Coronary artery (tissue), 2 donors: ENCODE results near the gene PREP.

Experiments used
- DNase-seq: peaks from one replicate; pipeline ENCODE4 v3.0.0-alpha.2; 2017; ENCODE audit warnings: low spot score
- H3K27ac ChIP-seq, 2 donors: fragments of 200-600 bp; sonication (generic); one replicate each; pipeline ENCODE4 v1.5.1; 2016 to 2019
- H3K4me3 ChIP-seq: fragments of 200-600 bp; sonication (generic); 2 replicates; pipeline ENCODE4 v1.5.1; 2016; ENCODE audit warnings: mild to moderate bottlenecking, moderate library complexity
- CTCF ChIP-seq: fragments of 200-600 bp; sonication (generic); IDR thresholded peaks from one replicate; pipeline ENCODE4 v1.5.1; 2019; ENCODE audit warnings: antibody characterized with exemption

PREP gene

GRCh38 chr6:105304366-105304765 lies 98.5 kb downstream of the PREP start:
- Histone ChIP-seq H3K4me3 (no peak overlapping the region), H3K27ac (no peak overlapping the region)
- TF ChIP-seq CTCF: no peak
- no peak for DNase-seq

DNA sequence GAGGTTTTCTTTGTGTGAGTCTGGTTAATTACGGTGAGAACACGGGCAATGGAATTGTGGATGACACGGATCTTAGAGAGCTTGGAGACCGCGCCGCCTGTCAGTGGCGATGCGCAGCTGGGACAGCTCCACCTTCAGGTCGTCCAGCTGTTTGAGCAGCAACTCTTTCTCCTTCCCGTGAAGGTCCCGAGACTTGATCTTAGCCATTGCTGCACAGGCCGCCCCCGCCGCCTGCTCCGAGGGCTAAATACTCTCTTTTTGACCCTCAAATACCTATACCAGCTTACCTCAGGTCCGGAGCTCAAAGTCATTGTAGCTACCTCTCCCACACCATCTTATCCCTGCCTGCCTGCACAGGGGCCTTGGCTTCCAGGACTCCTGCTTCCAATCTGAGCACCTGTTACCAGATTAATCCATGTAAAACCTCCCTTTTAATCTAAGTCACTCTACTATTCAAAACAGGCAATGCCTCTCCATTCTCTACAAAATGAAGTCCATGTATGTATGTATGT lies 100.2 kb downstream of the PREP start:
- no peak overlapping the region for H3K4me3 ChIP-seq
- TF ChIP-seq CTCF: no peak
- no peak for DNase-seq
- H3K27ac ChIP-seq: no peak overlapping the region

DNA sequence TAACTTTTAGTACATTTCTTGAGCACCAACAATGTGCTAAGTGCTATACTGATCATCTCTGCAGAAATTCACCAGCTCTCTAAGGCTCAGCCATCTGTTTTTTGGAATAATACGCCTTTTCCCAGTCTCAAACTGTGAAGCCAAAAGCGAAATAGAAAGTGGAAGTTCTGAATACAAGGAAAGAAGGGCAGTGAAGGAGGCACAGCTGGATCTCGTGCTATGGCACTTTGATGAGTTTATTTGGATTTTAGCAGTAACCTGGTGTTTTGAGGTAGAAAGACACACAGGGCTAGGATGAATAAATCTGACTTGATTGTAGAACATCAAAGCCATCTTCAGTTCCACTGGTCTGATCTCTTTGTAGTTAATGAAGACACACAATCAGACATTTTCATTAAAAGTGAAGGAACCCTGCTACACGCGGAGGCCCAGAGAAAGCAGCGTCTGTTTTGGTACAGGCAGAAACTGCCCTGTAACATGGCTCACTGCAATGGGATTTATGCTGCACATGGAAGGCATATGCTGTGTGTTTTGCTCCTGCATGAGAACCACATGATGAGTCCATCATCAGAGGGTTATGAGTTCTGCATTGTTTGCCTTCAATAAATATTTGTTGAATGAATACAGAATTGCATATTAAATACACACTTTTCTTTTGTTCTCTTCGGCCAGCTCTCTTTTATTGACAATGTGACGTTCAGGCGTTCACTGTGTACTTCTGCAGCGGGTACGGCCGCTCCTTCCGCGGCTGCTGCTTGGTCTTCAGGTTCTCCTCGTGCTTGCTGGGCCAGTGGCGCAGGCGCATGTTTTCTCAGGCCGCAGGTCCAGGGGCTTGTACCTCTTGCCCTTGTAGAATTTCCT lies 100.9 kb downstream of the PREP start:
- Histone ChIP-seq H3K4me3 (no peak overlapping the region), H3K27ac (no peak overlapping the region)
- no peak for TF ChIP-seq CTCF
- DNase-seq: no peak

DNA sequence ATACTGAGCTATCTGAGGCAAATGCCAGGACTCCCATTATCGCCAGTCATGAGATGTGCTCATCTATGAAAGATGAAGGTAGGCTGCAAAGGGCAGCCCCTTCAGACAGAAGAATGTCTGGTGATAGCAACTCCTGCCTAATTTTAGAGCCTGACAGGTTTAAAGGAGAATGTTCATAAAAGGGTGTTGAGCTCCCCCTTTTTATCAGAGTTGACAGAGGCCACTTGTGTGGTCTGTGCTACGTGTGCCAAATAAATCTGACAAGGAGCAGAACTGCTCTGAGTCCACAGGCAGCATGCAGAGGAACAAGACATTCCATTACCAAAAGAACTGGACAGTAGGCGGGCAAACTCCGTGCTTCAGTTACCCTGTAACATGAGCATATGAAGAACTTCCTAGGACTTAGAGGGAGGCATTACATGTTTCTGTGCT lies 101.8 kb downstream of the PREP start:
- TF ChIP-seq CTCF: no peak
- Histone ChIP-seq H3K27ac (no peak overlapping the region), H3K4me3 (no peak overlapping the region)
- DNase-seq: no peak

DNA sequence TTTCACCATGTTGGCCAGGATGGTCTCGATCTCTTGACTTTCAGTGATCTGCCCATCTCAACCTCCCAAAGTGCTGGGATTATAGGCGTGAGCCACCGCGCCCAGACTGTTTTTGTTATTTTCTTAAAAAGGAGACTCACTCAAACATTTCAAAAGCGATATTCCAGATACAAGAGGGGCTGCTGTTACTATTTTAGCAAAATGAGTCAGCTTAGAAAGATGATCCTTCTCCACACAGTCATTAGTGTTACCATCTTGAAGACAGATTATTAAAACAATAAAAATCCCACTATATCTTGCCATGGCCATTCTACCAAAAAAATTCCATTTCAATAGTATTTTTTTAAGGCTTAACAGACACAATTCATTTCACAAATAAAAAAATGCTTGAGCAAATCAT lies 102.8 kb downstream of the PREP start:
- Histone ChIP-seq H3K4me3 (no peak overlapping the region), H3K27ac (no peak overlapping the region)
- no peak for TF ChIP-seq CTCF
- DNase-seq: no peak

GRCh38 chr6:105294129-105294528 lies 108.8 kb downstream of the PREP start:
- Histone ChIP-seq H3K4me3 (no peak overlapping the region), H3K27ac (no peak overlapping the region)
- no peak for TF ChIP-seq CTCF
- no peak for DNase-seq

DNA sequence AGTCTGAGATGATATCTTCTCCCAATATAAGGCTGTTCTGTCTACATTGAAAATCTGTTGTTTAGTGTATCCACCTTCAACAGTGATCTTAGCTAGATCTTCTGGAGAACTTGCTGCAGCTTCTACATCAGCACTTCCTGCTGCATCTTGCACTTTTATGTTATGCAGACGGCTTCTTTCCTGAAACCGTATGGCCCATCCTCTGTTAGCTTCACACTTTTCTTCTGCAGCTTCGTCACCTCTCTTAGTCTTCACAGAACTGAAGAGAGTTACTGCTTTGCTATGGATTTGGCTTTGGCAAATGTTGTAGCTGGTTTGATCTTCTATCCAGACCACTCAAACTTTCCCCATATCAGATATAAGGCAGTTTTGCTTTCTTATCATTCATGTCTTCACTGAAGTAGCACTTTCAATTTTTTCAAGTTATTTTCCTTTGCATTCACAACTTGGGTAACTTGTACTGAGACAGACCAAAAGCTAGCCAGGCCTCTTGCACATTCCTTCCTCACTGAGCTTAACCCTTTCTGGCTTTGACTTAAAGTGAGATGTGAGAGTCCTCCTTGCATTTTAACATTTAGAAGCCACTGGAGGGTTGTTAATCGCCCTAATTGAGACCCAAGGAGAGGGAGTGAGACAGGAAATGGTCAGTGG lies 110.1 kb downstream of the PREP start:
- DNase-seq: no peak
- Histone ChIP-seq H3K4me3 (no peak overlapping the region), H3K27ac (no peak overlapping the region)
- no peak for TF ChIP-seq CTCF
